Measurements from ENCODE around the gene SPACA6.
"Not testable (repeated sequence)": the region's sequence is repeated elsewhere in the genome, so short reads cannot be mapped to it uniquely, and the experiment has no call there.

The SPACA6 gene, protein sequence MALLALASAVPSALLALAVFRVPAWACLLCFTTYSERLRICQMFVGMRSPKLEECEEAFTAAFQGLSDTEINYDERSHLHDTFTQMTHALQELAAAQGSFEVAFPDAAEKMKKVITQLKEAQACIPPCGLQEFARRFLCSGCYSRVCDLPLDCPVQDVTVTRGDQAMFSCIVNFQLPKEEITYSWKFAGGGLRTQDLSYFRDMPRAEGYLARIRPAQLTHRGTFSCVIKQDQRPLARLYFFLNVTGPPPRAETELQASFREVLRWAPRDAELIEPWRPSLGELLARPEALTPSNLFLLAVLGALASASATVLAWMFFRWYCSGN

DNA sequence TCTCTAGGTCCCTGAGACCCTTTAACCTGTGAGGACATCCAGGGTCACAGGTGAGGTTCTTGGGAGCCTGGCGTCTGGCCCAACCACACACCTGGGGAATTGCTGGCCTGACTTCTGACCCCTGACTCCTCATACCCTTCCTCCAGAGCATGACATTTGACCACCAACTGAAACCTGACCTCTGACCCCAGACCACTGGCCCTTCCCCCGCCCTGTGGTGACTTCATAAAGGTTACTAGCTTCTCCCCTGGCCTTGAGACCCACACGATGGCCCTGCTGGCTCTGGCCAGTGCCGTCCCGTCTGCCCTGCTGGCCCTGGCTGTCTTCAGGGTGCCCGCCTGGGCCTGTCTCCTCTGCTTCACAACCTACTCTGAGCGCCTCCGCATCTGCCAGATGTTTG lies at the start of gene SPACA6:
Gene SPACA6, plus strand, starts transcription at position 71 of the 400 bp plus-strand sequence. Its CDS starts 197 bp downstream, at position 268.
- no peak for DNase-seq (ENCODE audit: low spot score)

DNA sequence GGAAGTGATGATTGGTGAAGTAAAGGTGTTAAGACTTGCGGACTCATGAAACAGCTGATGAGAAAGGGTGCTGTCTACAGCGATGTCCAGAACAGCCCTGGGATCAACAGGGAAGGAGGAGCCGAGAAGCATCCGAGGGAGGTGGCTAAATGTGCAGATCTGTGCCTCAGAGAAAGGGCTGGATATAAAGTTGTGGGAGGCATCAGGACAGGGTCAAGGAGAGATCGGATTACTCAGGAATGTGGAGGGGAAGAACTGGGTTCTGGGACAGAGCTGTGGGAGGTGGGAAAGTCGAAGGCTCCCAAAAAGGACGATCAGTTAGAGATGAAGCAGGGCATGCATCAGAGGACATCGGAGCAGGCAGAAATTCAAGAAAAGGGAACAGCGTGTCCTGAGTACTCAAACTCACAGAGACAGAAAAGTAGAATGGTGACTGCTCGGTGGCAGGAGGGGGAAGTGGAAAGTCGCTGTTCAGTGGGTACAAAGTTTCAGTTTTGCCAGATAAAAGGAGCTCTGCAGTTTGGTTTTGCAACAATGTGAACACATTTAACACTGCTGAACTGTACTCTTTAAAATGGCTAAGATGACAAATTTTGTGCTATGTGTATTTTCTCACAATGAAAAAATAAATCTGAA lies 48.4 kb upstream of the SPACA6 start:
- no peak for DNase-seq (ENCODE audit: low spot score)

DNA sequence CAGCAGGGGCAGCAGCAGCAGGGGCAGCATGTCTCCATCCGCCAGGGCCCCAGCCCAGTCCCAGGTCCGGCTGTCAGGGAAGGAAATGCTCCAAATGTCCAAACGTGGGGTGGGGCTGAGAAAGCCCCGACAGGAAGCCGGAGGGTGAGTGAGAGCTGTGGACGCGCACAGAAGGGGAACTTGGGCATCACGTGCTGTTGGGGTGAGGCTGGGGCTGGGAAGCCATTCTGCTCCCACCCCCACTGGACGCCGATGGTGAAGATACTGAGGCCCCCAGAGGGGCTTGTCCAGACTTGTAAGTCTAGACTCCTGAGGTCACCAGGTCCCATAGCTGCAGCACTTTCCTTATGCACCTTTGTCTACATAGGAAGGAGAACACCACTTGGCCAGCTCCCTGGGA lies 46.4 kb upstream of the SPACA6 start, which contains the start of gene SIGLEC14:
Gene SIGLEC14, minus strand, starts transcription at position 96 of the 400 bp plus-strand sequence. Its CDS starts 66 bp downstream, at position 30.
- DNase-seq (ENCODE audit: low spot score): not testable (repeated sequence)

DNA sequence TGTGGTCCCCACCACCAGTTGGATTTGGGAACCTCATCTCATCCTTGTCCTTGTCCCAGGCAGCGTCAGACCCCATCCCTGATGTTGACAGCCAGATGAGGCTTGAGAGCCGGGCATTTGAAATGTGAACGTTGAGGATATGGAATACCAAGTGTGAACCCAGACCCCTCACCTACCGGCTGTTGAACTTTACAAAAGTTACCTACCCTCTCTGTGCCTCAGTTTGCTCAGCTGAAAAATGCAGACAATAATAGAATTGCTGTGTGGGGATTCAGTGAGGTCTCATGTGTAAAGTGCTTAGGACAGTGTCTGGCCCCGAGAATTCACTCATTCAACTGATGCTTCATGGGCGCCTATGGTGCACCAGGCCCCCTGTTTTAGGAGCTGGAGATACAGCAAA lies 45.8 kb upstream of the SPACA6 start:
- no peak for DNase-seq (ENCODE audit: low spot score)

DNA sequence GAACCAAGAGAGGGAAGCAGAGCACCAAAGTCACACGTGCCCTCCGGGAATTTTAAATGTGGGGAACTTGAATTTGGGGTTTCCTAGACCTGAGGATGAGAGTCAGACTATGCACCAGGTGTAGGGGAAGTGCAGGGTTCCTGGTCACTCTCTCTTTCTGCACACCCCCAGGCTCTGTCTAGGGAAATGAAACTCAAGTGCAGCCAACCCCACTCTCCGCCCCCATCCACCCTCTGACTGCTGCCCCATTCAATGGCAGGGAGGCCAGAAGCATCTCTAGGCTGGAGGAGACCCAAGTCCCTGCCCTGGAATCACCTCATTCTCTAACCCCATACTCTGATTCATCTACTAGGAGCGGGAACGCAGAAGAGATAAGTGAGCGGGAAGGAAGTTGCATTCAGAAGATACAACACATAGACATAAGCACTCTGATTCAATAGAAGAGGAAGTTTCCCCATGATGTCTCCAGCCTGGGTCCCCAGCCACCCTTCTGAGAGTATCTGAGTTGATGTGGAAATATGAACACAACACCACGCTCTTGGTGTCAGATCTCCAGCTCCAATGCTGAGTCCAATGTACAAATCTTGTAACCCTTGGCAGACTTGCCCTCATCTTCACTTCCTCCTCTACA lies 41.8 kb upstream of the SPACA6 start:
- no peak for DNase-seq (ENCODE audit: low spot score)

DNA sequence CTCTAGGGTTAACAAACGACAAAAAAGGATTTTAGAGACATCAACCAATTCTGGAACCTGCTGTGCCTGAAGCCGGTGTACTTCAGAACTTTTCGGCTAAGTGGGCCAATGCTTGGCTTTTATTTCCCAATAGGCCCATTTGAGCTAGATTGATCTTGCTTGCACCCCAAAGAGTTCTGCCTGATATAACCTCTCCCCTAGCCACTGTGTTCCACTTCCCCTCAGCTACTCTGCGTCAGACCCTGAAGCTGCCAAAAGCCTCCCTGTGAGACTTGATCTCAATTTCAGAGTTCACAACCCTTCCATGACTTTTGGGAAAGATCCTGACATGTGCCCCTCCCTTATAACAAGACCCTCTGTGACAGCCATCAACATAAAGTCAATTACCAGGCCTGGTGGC lies 40.9 kb upstream of the SPACA6 start:
- no peak for DNase-seq (ENCODE audit: low spot score)

DNA sequence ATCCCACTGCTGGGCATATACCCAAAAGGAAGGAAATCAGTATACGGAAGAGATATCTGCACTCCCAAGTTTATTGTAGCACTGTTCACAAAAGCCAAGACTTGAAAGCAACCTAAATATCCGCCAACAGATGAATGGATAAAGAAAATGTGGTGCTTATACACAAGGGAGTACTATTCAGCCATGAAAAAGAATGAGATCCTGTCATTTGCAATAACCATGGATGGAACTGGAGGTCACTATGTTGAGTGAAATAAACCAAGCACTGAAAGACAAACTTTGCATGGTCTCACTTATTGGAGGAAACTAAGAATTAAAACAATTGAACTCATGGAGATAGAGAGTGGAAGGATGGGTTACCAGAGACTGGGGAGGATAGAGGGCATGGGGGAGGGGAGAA lies 40.0 kb upstream of the SPACA6 start:
- no peak for DNase-seq (ENCODE audit: low spot score)

DNA sequence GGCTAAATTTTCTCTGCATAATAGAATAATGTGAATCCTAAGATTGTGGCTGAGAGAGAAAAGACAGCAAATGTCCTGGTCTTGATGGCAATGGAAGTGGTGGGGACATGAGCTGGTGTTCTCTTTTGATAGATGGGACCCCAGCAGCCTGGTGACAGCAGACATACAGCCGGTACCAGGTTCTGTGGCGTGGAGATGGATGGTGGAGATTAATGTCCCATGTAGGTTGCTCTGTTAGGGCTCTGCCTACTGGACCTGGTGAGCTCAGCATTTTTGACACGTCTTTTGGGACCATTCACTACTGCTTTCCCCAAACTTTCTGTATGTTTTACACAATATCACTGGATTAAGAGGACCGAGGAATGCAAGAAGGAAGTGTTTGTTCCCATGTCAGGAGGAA lies 38.3 kb upstream of the SPACA6 start:
- no peak for DNase-seq (ENCODE audit: low spot score)

DNA sequence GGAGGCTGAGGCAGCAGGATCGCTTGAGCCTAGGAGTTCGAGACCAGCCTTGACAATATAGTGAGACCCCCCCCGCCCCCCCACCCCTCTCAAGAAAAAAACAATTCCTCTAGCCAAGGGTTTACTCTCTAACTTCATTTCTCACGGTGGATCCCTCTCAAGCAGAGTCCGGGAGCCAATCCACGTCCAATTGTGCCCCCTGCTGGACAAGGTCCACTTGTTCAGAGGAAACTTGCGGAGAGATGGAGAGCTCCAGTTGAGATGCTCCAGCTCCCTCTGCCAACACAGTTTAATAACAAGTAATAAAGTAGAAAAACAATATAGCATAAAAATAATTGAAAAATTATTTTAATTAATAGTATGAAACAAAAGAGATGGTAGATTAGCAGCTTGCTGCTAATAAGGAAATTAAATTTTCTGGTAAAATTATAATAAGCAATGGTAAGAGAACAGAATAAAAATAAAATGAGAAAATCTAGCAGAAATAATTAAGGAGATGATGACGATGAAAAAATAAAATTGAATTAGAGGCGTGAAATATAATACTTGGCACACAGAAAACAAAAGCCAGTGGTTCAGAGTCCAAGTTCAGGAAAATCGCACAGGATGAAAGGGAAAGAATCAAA lies 32.0 kb upstream of the SPACA6 start:
- peak; percentile 65 for DNase-seq (ENCODE audit: low spot score)

DNA sequence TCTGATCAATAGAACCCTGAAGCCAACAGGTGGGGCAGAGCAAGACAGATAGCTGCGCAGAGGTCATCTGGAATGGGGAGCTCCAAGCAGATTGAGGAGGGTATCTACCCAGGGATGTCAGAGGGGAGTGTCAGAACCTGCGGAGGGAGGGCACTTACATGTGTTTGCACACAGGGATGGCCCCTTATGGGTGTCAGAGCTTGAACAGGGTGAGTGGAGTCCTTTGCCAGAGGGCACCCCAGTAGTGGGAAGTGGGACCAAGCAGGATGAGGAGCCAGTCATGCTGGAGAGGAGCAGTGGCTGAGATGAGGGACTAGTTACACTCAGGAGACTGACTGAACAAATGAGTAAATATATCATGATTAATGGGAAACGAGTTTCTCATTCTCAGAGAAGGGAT lies 29.5 kb upstream of the SPACA6 start:
- DNase-seq (ENCODE audit: low spot score): no peak

DNA sequence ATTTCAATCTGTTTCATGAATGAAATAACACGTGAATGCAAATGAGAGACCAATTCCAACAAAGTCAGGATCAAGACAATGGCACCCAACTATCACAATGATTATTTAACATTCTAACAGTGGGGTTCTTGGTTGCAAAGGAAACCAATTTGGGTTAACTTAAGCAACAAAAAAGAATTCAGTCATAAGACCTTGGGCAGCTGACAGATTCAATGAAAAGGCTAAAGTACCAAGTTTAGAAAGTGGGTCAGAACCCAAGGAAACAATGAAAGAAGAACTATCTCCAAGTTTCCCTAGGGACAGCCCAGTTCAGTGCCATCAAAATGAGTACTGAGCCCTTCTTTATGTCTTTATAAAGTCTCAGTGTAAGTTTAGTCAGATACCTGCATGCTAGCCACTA lies 29.0 kb upstream of the SPACA6 start:
- DNase-seq (ENCODE audit: low spot score): no peak

DNA sequence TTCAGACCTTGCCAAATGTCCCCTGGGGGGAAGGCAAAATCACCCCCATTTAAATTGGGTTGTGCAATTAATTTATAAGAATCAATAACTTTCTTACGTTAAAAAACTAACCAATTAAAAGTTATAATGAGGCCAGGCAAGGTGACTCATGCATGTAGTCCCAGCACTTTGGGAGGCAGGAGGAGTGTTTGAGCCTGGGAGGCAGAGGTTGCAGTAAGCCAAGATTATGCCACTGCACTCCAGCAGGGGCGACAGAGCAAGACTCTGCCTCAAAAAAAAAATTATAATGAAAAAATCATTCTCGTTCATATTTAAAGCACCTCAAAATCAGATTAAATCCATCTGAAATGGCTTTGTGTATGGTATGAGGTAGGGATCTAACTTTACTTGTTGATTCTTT lies 28.1 kb upstream of the SPACA6 start:
- DNase-seq (ENCODE audit: low spot score): no peak

DNA sequence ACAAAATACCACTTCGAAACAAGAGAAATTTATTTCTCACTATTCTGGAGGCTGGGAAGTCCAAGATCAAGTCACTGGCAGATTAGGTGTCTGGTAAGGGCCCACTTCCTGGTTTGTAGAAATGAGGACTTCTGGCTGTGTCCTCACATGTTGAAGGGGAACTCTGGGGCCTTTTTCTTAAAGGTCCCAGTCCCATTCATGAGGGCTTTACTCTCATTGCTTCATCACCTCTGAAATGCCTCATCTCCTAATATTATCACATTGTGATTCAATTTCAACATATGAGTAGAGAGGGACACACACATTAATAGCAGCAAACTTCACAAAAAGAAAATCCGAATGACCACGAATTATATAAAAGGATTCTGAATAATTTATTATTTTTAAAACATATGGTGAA lies 24.9 kb upstream of the SPACA6 start:
- DNase-seq (ENCODE audit: low spot score): no peak

DNA sequence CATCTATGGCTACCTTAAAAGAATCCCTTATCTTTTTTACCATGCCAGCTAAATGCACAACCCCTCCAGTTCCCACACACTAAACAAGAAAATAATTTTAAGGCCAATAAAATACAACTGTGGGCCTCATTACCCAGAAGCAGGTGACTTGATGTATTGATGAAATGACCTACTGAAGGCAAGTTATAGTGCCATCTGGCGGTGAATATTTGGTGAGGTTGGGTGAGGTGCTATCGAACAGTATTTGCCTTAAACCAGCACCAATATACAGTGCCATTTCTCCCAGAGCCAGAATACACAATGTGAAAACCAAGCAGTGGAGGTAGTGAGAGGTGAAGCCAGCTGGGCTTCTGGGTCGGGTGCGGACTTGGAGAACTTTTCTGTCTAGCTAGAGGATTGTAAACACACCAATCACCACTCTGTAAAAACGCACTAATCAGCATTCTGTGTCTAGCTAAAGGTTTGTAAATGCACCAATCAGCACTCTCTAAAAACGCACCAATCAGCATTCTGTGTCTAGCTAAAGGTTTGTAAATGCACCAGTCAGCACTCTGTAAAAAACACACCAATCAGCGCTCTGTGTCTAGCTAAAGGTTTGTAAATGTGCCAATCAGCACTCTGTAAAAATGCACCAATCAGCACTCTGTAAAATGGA lies 17.1 kb upstream of the SPACA6 start:
- DNase-seq (ENCODE audit: low spot score): peak; percentile 11

DNA sequence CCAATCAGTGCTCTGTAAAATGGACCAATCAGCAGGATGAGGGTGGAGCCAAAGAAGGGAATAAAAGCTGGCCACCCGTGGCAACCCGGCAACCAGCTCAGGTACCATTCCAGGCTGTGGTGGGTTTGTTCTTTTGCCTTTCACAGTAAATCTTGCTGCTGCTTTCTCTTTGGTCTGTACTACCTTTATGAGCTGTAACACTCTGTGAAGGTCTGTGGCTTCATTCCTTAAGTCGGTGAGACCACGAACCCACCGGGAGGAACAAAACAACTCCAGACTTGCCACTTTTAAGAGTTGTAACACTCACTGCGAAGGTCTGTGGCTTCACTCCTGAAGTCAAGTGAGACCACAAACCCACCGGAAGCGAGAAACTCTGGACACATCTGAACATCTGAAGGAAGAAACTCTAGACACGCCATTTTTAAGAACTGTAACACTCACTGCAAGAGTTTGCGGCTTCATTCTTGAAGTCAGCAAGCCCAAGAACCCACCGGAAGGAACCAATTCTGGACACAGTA lies 16.5 kb upstream of the SPACA6 start:
- DNase-seq (ENCODE audit: low spot score): no peak

DNA sequence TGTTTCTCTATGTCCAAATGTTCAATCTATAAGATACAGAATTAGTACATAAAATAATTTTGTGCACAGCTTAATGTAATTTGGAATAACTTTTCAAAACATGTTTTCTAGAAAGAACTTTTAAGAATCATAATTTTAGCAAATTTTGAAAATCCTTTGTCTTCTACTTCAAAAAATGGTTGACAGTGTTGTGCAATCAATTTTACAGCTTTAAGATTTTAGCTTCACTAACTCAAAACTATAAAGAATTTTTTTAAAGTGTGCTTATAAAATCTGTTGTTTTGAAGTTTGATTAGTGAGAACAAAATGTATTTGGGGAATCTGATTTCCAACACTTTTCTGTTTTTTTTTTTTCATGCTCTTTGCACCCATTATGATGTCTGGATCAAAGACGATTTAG lies 12.7 kb upstream of the SPACA6 start:
- DNase-seq (ENCODE audit: low spot score): no peak

DNA sequence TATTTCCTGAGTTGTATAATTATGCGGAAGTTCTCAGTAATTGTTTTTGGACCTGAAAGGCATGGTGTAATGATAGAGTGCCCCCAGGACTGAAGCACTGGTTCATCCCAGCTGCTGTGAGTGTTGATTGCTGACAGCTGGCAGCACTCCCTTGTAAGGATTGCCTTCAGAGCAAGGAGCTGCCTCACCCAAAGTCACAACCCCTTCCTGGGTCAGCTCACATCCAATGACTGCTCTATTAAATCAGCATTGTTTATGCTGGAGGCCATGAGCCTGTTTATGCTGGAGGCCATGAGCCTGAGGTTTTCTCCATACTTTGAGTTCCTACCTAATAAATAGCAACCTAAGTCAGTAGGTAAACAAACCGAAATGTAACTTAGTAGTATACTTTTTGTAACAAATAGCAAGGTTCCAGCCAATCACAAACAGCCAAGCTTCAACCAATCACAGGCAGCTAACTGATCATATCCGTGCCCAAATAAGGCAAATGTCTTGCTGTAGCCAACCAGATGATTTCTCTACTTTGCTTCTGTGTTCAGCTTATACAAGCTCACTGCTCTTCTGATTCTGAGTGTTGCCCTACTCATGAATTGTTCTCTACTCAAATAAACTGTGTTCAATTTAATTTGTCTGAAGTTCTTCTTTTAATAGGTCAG lies 11.7 kb upstream of the SPACA6 start:
- no peak for DNase-seq (ENCODE audit: low spot score)

DNA sequence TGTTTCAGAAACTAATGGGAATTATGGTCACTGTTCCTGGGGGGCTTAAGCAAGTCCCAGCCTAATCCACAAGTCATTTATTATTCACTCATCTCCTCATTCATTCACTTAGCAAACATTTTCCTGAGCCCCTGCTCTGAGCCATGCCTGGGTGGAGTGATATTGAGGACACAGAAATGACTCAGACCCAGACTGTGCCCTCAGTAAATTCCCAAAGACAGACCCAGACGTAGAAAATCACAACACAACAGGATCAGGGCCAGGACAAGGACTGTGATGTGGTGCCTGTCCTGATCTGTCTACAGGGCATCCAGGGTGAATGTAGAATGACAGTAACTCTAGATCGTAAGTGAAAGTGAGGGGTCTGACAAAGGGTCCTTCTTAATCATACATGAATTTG lies 7.0 kb upstream of the SPACA6 start:
- DNase-seq (ENCODE audit: low spot score): no peak

DNA sequence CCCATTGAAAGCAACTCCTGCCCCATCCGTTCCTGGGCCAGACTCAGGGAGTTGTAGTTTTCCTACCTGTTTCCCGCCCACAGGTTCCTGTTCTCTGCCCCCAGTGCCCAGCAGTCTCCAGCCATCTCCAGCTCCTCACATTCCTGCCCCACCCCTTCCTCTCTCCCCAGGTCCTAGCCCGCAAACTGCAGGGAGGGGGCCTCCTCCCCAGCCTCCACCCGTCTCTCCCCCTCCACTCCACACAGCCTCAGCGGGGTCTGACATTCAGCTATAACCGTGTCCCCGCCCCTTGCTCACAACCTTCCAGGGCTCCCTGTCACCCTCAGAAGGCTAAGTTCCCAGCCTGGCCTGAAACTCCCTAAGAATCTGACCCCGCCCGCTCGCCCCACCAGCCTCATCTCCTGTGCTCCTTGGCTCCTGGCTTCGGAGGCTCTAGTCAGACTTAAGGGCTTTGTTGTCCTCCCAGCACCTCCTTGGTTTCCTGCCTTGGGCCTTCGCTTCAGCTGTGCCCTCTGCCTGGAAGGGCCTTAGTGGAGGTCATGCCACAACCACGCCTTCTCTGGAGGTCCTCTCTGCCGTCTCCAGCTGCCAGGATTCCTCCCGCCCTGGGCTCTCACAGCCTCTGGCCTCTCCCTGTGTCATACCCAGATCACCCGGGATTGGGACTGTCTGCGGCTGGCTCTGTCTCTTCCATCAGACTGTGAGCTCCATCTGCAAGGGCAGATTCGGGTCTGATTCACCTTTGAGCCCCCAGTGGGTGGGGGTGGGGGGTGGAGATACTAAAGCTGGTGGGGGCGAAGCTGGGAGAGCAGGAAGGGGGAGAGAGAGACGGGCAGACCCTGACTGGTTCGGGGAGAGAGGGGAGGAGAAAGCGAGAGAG lies 5.1 kb upstream of the SPACA6 start:
- DNase-seq (ENCODE audit: low spot score): no peak
